GM19351 (cell line): ENCODE results near the gene ADAMTSL3.
"Not testable (repeated sequence)": the region's sequence is repeated elsewhere in the genome, so short reads cannot be mapped to it uniquely, and the experiment has no call there.

ENCODE experiments used
- ATAC-seq: cut with Tn5 transposase; IDR thresholded peaks from one replicate; pipeline ENCODE4 v1.9.1; 2021; ENCODE audit warnings: mild to moderate bottlenecking, moderate library complexity; ENCODE audit not compliant: unreplicated experiment

The ADAMTSL3 gene

GRCh38 chr15:83699028-83699427, 45.1 kb downstream of the ADAMTSL3 start:
- ATAC-seq = no peak

GRCh38 chr15:83700082-83700481, 46.2 kb downstream of the ADAMTSL3 start:
- ATAC-seq = no peak

DNA sequence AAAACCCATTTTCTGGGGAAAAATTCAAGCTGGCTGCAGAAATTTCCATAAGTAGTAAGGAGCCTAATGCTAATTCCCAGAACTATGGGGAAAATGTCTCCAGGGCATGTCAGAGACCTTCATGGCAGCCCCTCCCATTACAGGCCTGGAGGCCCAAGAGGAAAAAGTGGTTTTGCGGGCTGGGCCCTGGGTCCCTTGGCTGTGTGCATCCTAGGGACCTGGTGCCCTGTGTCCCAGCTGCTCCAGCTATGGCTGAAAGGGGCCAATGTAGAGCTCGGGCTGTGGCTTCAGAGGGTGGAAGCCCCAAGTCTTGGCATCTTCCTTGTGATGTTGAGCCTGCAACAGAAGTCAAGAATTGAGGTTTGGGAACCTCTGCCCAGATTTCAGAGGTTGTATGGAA, 48.4 kb downstream of the ADAMTSL3 start:
- not testable (repeated sequence) for ATAC-seq

DNA sequence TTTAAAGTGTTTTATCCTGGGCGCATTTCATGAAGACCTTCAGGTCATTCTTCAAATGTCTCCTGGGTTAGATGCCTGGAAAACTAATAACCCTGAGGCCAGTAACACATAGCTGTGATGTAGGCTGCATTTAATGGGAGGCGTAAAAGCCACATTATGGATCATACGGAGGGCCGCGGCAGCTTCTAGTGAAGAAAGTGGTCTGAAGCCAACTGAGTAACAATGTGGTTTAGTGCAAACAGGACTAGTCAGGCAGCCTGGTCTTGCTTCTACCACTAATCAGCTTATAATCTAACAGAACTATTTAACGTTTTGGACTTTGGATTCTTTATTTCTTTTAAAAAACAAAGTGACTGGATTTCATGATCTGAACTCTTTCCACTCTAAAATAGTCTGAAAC, 54.4 kb downstream of the ADAMTSL3 start:
- no peak for ATAC-seq

DNA sequence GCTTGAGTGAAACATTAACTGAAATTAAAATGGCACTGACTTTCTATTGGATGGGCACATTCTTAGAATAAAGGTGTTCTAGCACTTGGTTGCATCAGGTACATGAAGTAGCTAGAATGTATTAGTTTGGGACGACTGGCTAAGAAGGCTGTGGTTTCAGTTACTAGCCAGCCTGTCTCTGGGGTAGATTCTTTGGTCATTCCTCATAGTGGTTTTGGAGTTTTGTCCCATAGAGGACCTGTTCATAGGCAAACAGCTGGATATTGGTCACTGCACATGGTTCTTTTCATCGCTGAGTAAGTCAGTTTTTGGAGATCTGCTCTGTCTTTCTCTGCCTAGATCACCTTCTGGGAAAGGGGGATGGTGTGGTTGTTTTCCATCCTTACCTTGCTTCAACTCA, 55.3 kb downstream of the ADAMTSL3 start:
- ATAC-seq = no peak

DNA sequence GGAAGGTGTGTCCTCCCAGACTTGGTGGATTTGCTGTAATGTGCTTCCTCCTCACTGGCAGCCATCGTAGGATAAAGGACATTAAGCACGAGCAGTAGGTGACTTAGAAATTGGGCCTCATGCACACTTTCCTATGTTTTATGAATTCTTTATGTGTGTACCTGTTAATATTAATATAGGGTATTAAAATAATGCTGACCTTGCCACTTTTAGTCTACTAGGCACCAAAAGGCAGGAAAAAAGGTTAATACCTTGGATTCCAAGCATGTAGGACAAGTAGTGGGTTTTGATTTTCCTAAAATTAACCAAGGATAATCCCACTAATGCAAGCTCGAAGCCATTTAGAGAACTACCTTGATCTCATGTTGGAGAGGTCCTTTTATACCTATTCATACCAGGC, 55.9 kb downstream of the ADAMTSL3 start:
- ATAC-seq = no peak

- ATAC-seq = no peak
Observed at GRCh38 chr15:83710452-83710851, 56.5 kb downstream of the ADAMTSL3 start.

GRCh38 chr15:83711236-83711635, 57.3 kb downstream of the ADAMTSL3 start:
- no peak for ATAC-seq

DNA sequence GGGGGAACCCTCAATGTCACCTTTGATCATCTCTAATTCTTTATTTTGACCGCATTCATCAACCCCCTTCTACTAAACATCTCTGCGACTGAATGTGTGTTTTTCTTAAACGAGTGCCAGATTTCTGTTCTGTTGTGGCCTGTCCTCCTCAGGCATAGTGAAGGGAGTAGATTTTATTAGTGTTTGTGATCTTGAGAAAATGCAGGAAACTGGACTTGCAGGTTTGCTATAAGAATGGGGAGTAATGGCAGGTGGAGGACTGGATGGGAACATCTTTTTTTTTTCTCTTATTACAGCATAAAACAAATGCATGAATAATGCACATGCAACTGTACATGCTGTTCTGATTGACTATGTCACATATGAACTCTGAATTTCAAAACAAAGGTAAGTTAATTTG, 59.3 kb downstream of the ADAMTSL3 start:
- no peak for ATAC-seq

DNA sequence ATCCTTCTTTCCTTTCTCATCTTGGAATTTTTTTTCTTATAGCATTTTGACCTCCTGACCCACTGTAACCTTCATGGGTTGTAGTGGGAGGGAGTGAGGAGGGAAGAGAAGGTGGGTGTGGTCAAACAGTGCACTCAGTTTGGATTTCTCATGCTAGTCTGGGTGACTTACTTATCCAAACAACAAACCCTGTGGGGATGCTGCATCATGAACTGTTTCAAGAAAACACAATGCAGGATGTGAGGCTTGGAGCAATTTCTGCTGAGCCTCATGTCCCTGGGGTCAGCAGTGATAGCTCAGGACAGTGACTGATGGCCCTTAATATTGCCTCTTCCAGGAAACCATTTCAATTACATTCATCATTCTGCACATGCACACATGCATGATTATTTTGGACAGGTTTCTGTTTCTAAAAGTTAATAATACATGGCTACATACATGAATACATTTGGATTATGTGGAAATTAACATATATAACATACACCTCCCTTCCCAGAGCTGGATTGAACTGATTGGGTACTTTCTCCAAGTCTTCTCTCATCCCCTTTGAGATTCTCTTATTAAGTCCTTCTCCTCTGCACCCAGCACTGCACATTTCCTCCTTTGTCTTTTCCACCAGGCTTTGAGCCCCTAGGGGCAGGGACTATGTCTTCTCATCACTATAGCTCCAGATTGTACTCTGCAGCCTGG, 61.2 kb downstream of the ADAMTSL3 start:
- ATAC-seq = no peak

DNA sequence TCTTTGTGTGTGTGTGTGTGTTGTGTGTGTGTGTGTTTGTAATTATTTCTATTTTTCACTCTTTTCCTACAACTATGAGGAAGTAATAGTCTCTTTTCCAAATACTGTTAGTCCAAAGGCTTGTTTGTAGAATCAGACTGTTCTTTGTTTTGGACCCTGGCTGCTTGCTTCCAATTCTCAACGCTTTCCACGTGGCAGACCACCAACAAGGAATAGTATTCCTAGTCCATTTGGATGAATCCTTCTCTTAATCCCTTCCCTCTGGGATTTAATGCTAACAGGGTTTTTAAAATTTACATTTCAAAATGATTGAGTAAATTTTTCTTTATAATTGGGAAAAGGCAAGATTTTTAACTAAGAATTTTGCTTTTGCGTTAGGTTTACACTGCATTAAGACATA, 62.7 kb downstream of the ADAMTSL3 start:
- no peak for ATAC-seq

GRCh38 chr15:83717010-83717409, 63.1 kb downstream of the ADAMTSL3 start:
- no peak for ATAC-seq

DNA sequence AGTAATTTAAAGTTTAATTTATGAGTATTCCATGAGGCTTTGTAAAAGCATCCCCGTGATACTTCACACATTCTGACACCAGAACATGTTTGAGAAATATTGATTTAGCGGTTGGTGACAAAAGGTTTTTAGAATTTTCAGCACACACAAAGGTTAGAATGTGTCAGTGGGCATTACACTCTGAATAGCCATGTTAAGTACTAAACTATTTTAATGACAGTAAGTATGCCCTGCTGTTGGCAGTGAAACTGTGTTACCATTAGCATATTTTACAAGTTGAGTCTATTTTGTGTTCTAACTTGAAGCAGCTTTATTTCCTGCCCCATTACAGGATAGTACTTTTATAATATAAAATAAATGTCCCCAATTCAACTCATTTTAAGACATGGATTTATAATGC, 66.5 kb downstream of the ADAMTSL3 start:
- no peak for ATAC-seq

DNA sequence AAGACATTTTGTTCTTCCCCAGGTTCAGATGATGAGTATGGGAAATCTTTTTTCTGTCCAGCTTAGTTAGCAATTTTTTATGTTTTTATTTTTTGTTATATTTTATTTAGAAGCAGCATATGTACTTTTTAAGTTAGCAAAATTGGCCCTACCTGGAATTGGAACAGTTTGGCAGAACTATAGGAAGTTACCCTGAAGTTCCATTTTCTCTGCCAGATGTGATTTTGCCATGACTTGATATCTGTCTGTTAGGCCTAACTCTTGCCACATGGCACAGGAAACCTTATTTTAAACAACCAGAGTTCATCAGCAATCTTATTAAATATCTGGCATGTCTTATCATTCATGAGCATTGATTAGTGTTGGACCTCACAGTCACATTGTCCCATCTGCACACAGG, 67.1 kb downstream of the ADAMTSL3 start:
- no peak for ATAC-seq

DNA sequence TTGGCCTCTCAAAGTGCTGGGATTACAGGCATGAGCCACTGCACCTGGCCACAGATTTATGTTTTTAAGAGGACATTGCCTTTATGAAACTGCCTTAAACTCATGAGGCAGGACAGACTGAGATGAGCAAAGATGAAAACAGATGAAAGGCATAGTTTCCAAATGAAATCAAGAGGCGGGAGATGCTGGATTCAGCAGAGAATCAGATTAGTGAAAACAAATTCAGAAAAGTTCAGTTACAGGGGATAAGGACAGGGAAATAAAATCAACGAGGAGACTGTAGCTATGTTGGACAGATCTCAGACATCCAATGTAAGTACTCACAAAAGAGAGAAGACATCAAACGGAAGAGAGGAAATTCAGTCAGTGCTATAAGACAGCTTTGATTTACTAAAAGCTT, 68.1 kb downstream of the ADAMTSL3 start:
- no peak for ATAC-seq

GRCh38 chr15:83723216-83723615, 69.3 kb downstream of the ADAMTSL3 start:
- ATAC-seq = no peak

DNA sequence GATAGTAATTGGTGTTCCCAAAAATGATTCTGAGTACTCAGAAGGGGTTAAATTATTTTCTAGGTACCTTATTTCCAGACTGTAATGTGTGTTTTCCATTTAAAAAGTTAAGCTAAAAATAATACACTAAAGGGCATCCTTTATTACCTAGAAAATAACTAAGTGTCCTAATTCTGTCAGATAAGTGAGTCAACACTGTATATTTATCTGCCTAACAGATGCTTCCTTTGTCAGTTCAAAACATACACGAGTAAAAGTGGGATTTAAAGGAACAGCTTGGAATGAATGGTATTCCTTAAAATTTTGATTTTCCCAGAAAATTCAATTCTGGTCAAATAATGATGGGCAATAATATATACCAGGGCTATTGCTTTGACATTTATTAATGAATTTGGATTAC, 78.3 kb downstream of the ADAMTSL3 start:
- ATAC-seq = no peak

GRCh38 chr15:83732770-83733169, 78.8 kb downstream of the ADAMTSL3 start:
- ATAC-seq = no peak

DNA sequence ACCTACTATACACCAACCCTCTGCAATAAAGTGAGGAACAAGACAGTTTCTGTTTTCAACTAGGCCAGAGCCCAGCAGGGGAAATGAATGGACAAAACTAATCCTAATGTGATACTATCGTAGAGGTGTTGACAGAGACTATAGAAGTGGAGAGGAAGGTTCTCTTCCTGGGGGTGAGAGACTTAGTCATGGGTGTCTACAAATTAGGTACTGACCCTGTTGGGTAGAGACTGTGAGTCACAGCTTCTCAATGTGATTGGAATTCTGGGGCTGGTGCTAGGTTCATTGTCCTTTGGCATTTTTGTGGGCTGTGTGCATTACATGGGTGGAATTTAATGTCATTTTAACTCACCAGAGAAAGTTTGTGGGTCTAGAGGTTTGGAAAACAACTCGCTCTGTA, 79.3 kb downstream of the ADAMTSL3 start:
- no peak for ATAC-seq

DNA sequence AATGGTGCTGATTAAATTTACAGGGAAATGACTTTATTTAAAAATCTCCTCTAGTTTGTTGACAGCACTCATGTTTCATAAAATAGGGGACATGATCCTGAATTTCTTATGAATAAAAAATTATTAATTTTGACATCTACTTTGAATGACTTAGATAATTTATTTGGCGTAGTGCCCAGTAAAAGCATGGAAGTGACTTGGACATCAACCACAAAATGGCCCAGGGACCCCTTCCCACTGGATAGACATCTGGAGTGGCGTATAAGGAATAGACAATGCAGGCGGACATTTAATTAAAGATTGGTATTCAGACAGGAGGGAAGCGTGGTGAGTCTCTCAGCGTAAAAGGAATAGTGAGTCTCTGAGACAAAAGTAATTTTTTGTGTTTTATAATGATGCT, 79.8 kb downstream of the ADAMTSL3 start:
- no peak for ATAC-seq

DNA sequence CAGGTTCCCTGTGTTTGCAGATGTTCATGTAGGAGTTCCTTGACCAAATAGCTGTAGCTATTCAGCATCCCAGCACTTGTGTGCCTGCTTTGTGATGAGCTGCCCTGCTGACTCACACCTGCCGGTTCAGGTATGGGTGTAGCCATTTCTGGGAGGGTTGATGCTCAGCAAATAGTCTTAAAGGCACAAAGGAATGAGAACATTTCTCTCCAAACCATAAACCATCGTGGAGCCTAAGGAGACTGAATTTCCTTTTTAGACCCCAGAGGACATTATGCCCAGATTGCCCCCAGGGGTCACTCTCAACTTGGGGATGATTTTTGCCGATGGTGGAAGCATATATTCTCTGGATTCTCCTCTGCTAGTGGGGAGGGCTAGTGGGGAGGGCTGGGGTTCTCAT, 80.6 kb downstream of the ADAMTSL3 start:
- ATAC-seq = no peak

- no peak for ATAC-seq
Observed at GRCh38 chr15:83739629-83740028, 85.7 kb downstream of the ADAMTSL3 start.

GRCh38 chr15:83745771-83746170, 91.8 kb downstream of the ADAMTSL3 start:
- no peak for ATAC-seq
